IPS-15b (cell line): ENCODE data around the gene CNNM2.
"Not testable (repeated sequence)": the region's sequence is repeated elsewhere in the genome, so short reads cannot be mapped to it uniquely, and the experiment has no call there.

Source experiments
- H3K27me3 ChIP-seq: one replicate; pipeline ENCODE4 v1.6.1; 2013; ENCODE audit warnings: low read length; ENCODE audit not compliant: control insufficient read depth, insufficient read depth
- H3K36me3 ChIP-seq: one replicate; pipeline ENCODE4 v1.6.1; 2013; ENCODE audit warnings: low read length; ENCODE audit not compliant: control insufficient read depth, insufficient read depth
- H3K4me1 ChIP-seq: one replicate; pipeline ENCODE4 v1.6.1; 2013; ENCODE audit warnings: mild to moderate bottlenecking, low read length; ENCODE audit not compliant: control insufficient read depth, insufficient read depth
- H3K4me3 ChIP-seq: one replicate; pipeline ENCODE4 v1.5.1; 2013; ENCODE audit warnings: low read depth, low read length
- H3K9ac ChIP-seq: one replicate; pipeline ENCODE4 v1.6.1; 2013; ENCODE audit warnings: low read depth, mild to moderate bottlenecking, low read length
- H3K9me3 ChIP-seq: one replicate; pipeline ENCODE4 v1.6.1; 2013; ENCODE audit warnings: mild to moderate bottlenecking, low read length; ENCODE audit not compliant: control insufficient read depth, insufficient read depth

The CNNM2 gene

GRCh38 chr10:103067099-103067477 lies 149.0 kb downstream of the CNNM2 start:
- not testable (repeated sequence) for H3K9me3 ChIP-seq, H3K27me3 ChIP-seq, H3K4me1 ChIP-seq, H3K4me3 ChIP-seq, H3K36me3 ChIP-seq, H3K9ac ChIP-seq

GRCh38 chr10:103067484-103067883 lies 149.4 kb downstream of the CNNM2 start:
- Histone ChIP-seq H3K9ac (no peak overlapping the region), H3K4me1 (peaks cover 5% of the 10 kb centered on the region), H3K4me3 (no peak overlapping the region), H3K36me3 (peaks cover 2% of the 10 kb centered on the region), H3K9me3 (no peaks in the 10 kb centered on the region), H3K27me3 (no peaks in the 10 kb centered on the region)

DNA sequence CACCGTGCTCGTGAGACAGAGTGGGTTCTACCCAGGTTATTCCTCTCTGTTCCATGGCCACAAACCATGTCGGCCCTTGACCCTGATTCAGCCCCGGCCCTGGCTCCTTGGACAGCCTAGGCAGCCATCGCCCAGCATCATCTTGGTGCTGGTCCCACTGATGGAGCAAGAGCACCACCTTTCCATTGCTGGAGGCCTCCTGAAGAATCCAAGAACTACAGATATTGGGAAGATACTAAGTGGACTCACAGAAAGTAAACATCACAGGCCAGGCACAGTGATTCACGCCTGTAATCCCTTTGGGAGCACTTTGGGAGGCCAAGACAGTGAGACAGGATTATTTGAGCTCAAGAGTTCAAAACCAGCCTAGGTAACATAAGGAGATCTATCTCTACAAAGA lies 149.9 kb downstream of the CNNM2 start:
- H3K9me3 ChIP-seq, result no peaks in the 10 kb centered on the region
- peaks cover 5% of the 10 kb centered on the region for H3K4me1 ChIP-seq
- no peak overlapping the region for H3K4me3 ChIP-seq
- H3K36me3 ChIP-seq, result peaks cover 2% of the 10 kb centered on the region
- H3K9ac ChIP-seq, result no peak overlapping the region
- no peaks in the 10 kb centered on the region for H3K27me3 ChIP-seq

GRCh38 chr10:103069453-103070331 lies 151.6 kb downstream of the CNNM2 start:
- no peak overlapping the region for H3K9ac ChIP-seq
- peaks cover 5% of the 10 kb centered on the region for H3K4me1 ChIP-seq
- H3K4me3 ChIP-seq, result no peak overlapping the region

GRCh38 chr10:103072276-103072675 lies 154.2 kb downstream of the CNNM2 start:
- H3K9ac ChIP-seq, result no peak overlapping the region
- H3K4me1 ChIP-seq, result peaks cover 5% of the 10 kb centered on the region
- no peaks in the 10 kb centered on the region for H3K27me3 ChIP-seq
- H3K9me3 ChIP-seq, result no peaks in the 10 kb centered on the region
- peaks cover 8% of the 10 kb centered on the region for H3K36me3 ChIP-seq
- H3K4me3 ChIP-seq, result no peak overlapping the region

More at GRCh38 chr10:103069453-103070331, 151.6 kb downstream of the CNNM2 start:
- H3K27me3 ChIP-seq, result no peaks in the 10 kb centered on the region
- H3K9me3 ChIP-seq, result no peaks in the 10 kb centered on the region
- peaks cover 2% of the 10 kb centered on the region for H3K36me3 ChIP-seq

GRCh38 chr10:103072891-103073290 lies 154.8 kb downstream of the CNNM2 start:
- no peak overlapping the region for H3K4me3 ChIP-seq
- no peak overlapping the region for H3K9ac ChIP-seq
- peaks cover 12% of the 10 kb centered on the region for H3K36me3 ChIP-seq
- H3K27me3 ChIP-seq, result no peaks in the 10 kb centered on the region
- H3K4me1 ChIP-seq, result peaks cover 5% of the 10 kb centered on the region
- H3K9me3 ChIP-seq, result no peaks in the 10 kb centered on the region

GRCh38 chr10:103077020-103077419 lies 158.9 kb downstream of the CNNM2 start:
- no peaks in the 10 kb centered on the region for H3K9me3 ChIP-seq
- no peak overlapping the region for H3K4me3 ChIP-seq
- H3K27me3 ChIP-seq, result no peaks in the 10 kb centered on the region

GRCh38 chr10:103077491-103078308 lies 159.6 kb downstream of the CNNM2 start:
- no peak overlapping the region for H3K4me3 ChIP-seq
- H3K36me3 ChIP-seq, result peaks cover 12% of the 10 kb centered on the region
- no peaks in the 10 kb centered on the region for H3K4me1 ChIP-seq
- H3K9ac ChIP-seq, result no peak overlapping the region
- H3K9me3 ChIP-seq, result no peaks in the 10 kb centered on the region
- H3K27me3 ChIP-seq, result no peaks in the 10 kb centered on the region

More at GRCh38 chr10:103077020-103077419, 158.9 kb downstream of the CNNM2 start:
- peaks cover 12% of the 10 kb centered on the region for H3K36me3 ChIP-seq
- no peaks in the 10 kb centered on the region for H3K4me1 ChIP-seq
- no peak overlapping the region for H3K9ac ChIP-seq

DNA sequence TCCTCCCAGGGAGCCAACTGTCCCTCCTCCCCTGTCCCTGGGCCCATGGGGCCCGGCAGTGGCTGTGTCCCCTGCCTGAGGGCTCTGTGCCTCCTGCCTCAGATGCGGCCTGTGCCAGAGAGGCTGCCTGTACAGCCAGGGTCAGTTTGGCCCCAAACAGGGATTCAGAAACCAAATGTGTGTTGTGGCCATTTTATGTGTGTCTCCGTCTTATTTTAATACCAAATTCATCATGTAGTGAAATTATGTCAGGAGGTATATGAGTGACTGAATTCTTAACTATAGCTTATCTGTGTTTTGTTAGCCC lies 160.2 kb downstream of the CNNM2 start:
- Histone ChIP-seq H3K9ac (no peak overlapping the region), H3K9me3 (no peaks in the 10 kb centered on the region), H3K4me1 (no peaks in the 10 kb centered on the region), H3K36me3 (peaks cover 12% of the 10 kb centered on the region), H3K4me3 (no peak overlapping the region), H3K27me3 (no peaks in the 10 kb centered on the region)

DNA sequence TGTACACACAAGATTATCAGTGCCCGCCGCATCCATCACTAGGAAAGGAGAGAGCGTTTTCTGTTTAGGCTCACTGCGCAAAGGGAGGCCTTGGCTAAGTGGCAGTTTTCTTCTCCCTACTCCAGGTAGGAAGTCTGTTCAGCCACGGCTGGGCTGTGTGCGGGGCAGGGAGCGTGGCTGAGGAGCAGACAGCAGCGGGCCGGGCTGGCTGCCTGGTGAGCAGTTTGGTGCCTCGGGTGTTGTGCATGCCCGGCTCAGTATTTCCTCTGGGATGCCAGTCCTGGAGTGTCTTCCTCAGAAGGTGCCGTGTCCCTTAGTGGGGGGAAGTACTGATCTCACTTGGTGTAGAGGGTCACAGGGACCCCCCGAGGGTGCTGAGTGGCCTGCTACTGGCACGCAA lies 160.6 kb downstream of the CNNM2 start:
- Histone ChIP-seq H3K27me3 (no peaks in the 10 kb centered on the region), H3K36me3 (peaks cover 12% of the 10 kb centered on the region), H3K9ac (no peak overlapping the region), H3K4me1 (no peaks in the 10 kb centered on the region), H3K4me3 (no peak overlapping the region), H3K9me3 (no peaks in the 10 kb centered on the region)

GRCh38 chr10:103079100-103079499 lies 161.0 kb downstream of the CNNM2 start:
- Histone ChIP-seq H3K27me3 (no peaks in the 10 kb centered on the region), H3K9ac (no peak overlapping the region), H3K9me3 (no peaks in the 10 kb centered on the region), H3K4me3 (no peak overlapping the region), H3K36me3 (peaks cover 12% of the 10 kb centered on the region), H3K4me1 (no peaks in the 10 kb centered on the region)

GRCh38 chr10:103079946-103080345 lies 161.9 kb downstream of the CNNM2 start:
- Histone ChIP-seq H3K9me3 (no peaks in the 10 kb centered on the region), H3K27me3 (no peaks in the 10 kb centered on the region), H3K4me3 (no peak overlapping the region), H3K4me1 (no peaks in the 10 kb centered on the region), H3K36me3 (peaks cover 12% of the 10 kb centered on the region), H3K9ac (no peak overlapping the region)
